G401 (cell line): ENCODE results near the gene PTPRD. TPM values are rescaled to one million over a fixed set of nuclear protein-coding genes. Genes with fewer than 3 reads are reported as not detected.
"Not testable (repeated sequence)": the region's sequence is repeated elsewhere in the genome, so short reads cannot be mapped to it uniquely, and the experiment has no call there.

Experiments used
- DNase-seq: peaks from one replicate; pipeline ENCODE4 v3.0.0-alpha.2; 2015; ENCODE audit warnings: low spot score
- in situ Hi-C: cut with HindIII; loops from 2 replicates; pipeline ENCODE4 v1.10.0; 2016; ENCODE audit warnings: low sequenced_read_pairs, mixed read lengths
- total RNA-seq: library from RNA; depleted of rRNA; stranded (reverse); fragments of >200 nt; shearing (Covaris generic); gene quantifications from 2 replicates; pipeline ENCODE4 v1.2.3, GENCODE V29; 2014

The PTPRD gene
- total RNA-seq, 1 experiment from 2014 or later = 13.0 TPM

GRCh38 chr9:9521033-9521779 lies 1091.6 kb downstream of the PTPRD start:
- DNase-seq = no peak
- in situ Hi-C loops = no loop called here

DNA sequence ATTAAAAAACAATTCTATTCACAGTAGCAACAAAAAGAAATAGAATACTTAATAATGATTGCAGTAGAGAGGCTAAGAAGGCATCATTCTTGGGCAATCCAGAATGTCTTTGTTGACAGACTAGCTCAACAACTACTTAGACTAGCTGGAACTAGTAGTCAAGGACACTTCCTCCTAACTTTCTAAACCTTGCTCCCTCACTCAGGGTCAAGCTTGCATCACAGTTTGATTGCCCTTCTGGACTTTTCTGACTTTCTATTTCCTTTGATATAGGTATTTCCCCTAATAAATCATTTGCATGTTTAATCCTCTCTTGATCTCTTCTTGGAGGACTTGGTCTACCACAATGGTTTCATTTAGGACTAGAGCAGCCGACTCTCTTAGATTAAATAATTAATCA lies 1107.9 kb downstream of the PTPRD start:
- DNase-seq = no peak
- in situ Hi-C loops = no loop called here

GRCh38 chr9:9499546-9499945 lies 1113.3 kb downstream of the PTPRD start:
- in situ Hi-C loops = no loop called here
- no peak for DNase-seq

GRCh38 chr9:9498846-9499245 lies 1114.0 kb downstream of the PTPRD start:
- DNase-seq = no peak
- in situ Hi-C loops = no loop called here

- in situ Hi-C loops = no loop called here
- no peak for DNase-seq
Measured at GRCh38 chr9:9498128-9498527, 1114.7 kb downstream of the PTPRD start.

GRCh38 chr9:9494336-9494735 lies 1118.5 kb downstream of the PTPRD start:
- DNase-seq = no peak
- in situ Hi-C loops = no loop called here

- in situ Hi-C loops = no loop called here
- DNase-seq = no peak
Measured at GRCh38 chr9:9492506-9492905, 1120.3 kb downstream of the PTPRD start.

GRCh38 chr9:9489183-9489582 lies 1123.6 kb downstream of the PTPRD start:
- DNase-seq = no peak
- in situ Hi-C loops = no loop called here

DNA sequence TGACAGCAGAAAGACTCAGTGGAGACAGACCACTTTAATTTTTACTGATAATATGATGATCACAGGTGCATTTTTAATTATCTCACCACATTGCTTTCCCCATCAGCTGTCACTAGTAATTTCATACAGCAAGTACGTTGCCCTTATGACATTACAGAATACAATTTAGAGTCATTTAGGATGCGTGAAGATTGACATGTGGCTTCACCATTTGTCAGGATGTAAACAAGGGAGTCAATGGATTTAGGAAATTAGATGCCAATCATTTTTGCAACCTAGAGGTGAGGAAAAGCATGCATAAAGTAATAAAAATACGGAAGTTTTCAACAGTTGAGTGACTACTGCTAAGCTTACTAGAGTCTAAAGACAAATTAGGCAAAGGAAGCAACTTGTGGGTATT lies 1129.6 kb downstream of the PTPRD start:
- in situ Hi-C loops = no loop called here
- no peak for DNase-seq

GRCh38 chr9:9478741-9479140 lies 1134.1 kb downstream of the PTPRD start:
- in situ Hi-C loops = no loop called here
- no peak for DNase-seq

- DNase-seq = no peak
- in situ Hi-C loops = no loop called here
Measured at GRCh38 chr9:9469271-9469670, 1143.5 kb downstream of the PTPRD start.

- in situ Hi-C loops, DNase-seq: not testable (repeated sequence)
Measured at GRCh38 chr9:9441874-9442273, 1170.9 kb downstream of the PTPRD start.

DNA sequence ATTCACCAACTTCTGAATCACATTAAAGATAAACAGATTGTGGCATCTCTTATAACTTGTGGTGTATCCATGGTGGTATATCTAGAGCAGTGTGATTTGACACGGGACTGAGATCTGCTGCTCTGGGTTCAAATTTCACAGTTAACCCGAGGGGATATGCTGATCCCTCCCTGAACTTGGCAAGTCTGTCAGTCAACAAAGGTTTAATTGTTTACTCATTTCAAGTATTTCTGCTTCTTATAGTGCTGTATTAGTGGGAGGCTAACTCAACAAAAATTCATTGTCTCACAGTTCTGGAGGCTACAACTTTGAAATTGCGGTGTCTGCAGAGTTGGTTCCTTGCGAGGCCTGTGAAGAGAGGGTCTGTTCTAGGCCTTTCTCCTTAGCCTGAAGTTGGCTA lies 1175.2 kb downstream of the PTPRD start:
- in situ Hi-C loops = no loop called here
- DNase-seq = no peak

DNA sequence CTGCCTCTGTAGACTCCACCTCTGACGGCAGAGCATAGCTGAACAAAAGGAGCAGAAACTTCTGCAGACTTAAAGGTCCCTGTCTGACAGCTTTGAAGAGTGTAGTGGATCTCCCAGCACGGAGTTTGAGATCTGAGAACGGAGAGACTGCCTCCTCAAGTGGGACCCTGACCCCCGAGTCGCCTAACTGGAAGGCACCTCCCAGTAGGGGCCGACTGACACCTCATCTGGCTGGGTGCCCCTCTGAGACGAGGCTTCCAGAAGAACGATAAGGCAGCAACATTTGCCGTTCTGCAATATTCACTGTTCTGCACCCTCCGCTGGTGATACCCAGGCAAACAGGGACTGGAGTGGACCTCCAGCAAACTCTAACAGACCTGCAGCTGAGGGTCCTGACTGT lies 1186.3 kb downstream of the PTPRD start:
- in situ Hi-C loops = not testable (repeated sequence)

GRCh38 chr9:9412241-9412640 lies 1200.6 kb downstream of the PTPRD start:
- in situ Hi-C loops = no loop called here

More for the DNA sequence above, 1186.3 kb downstream of the PTPRD start:
- not testable (repeated sequence) for DNase-seq

DNA sequence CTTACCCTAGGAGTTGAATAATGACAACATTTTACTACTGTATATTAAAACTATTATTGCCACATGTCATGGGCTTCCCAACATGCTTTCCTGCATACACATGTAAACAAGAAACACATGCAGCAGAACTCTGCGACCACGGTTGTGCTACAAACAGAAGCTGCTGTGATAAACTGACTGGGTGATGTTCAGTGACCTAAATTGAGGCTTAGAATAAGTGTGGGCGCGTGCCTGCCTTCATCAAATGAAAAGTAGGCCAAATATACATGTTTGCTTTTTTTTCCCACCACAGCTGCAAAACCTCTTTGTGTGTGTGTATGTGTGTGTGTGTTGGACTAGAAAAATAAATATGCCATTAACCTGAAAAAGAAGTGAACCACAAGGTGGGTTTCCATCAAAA lies 1202.1 kb downstream of the PTPRD start:
- in situ Hi-C loops = no loop called here

More at GRCh38 chr9:9412241-9412640, 1200.6 kb downstream of the PTPRD start:
- DNase-seq = no peak

GRCh38 chr9:9399982-9400381 lies 1212.8 kb downstream of the PTPRD start:
- no peak for DNase-seq
- in situ Hi-C loops = no loop called here

More for the DNA sequence above, 1202.1 kb downstream of the PTPRD start:
- no peak for DNase-seq

DNA sequence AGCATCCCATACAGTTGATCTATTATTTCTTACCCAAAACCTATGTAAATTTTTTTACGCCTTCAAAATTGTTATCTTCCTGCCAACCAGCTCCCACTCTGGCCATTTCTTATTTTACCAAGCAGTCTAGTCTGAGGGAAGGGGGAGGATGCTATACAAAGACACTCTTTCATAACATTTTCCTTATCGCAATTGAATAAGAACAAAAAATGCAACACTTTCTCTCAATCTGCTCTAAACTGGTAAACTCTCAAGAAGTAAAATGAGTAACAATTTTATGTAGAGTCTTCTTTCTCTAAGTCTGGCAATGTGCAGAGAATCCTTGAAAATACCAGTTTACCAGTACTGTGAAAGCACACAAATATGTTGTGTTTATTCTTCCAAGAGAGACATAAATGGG lies 1216.3 kb downstream of the PTPRD start:
- in situ Hi-C loops = no loop called here
- DNase-seq = no peak

DNA sequence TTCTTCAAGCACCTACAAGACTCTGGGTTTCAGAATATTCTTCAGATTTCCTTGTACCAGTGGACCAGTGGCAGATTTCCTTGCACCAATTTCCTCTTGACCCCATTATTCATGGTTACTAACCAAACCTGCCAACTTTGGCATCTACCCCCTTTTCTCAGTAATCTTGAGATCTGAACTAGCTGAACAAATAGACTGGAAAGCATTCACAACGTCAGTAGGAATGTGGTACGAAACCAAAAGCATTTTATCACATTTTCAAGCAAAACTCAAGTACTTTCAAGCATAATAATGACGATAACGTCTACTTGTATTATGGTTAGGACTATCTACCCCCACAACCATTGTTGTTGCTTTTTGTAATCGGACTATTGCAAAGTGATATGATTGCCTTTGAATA lies 1217.3 kb downstream of the PTPRD start:
- in situ Hi-C loops = no loop called here
- DNase-seq = no peak

GRCh38 chr9:9392755-9393154 lies 1220.0 kb downstream of the PTPRD start:
- in situ Hi-C loops = no loop called here

GRCh38 chr9:9389904-9390303 lies 1222.9 kb downstream of the PTPRD start:
- in situ Hi-C loops = no loop called here

More at GRCh38 chr9:9392755-9393154, 1220.0 kb downstream of the PTPRD start:
- no peak for DNase-seq

More at GRCh38 chr9:9389904-9390303, 1222.9 kb downstream of the PTPRD start:
- no peak for DNase-seq
